Measurements from ENCODE around the gene RALY. TPM values are rescaled to one million over a fixed set of nuclear protein-coding genes. Genes with fewer than 3 reads are reported as not detected.

RALY gene
- total RNA-seq, 2 donors from 2014 or later = 37.9 to 49.3 TPM

GRCh38 chr20:33995053-33995831, 1.5 kb downstream of the RALY start:
- intact Hi-C loops (cut with DNase I) = no loop called here
- TF ChIP-seq CTCF (IDR thresholded peaks at IDR 0.05) (no peak), POLR2A (IDR thresholded peaks at IDR 0.05) (no peak)
- no peak for ATAC-seq

GRCh38 chr20:33999025-33999649, 5.4 kb downstream of the RALY start:
- 84 to 90% methylated on average over 7 of the region's 7 CpGs for WGBS, 2 donors
- DNase-seq (no peak), ATAC-seq (no peak)
- H3K4me3 ChIP-seq = no peak overlapping the region
- no peak overlapping the region for H3K27ac ChIP-seq
- no peaks in the 10 kb centered on the region for H3K27me3 ChIP-seq
- intact Hi-C loops (cut with DNase I) = no loop called here
- no peaks in the 10 kb centered on the region for H3K36me3 ChIP-seq (replicated peaks in 1 of 2; ENCODE audit: insufficient read depth in 1 of 2, low read depth in 2 of 2)
- TF ChIP-seq POLR2A (IDR thresholded peaks at IDR 0.05) = no peak
- TF ChIP-seq CTCF (IDR thresholded peaks at IDR 0.05) = no peak
- H3K4me1 ChIP-seq = peaks cover 70% of the 10 kb centered on the region
- no peaks in the 10 kb centered on the region for H3K9me3 ChIP-seq

More at GRCh38 chr20:33995053-33995831, 1.5 kb downstream of the RALY start:
- Histone ChIP-seq H3K27me3 (no peaks in the 10 kb centered on the region), H3K4me1 (peaks cover 61% of the 10 kb centered on the region), H3K4me3 (peak overlapping the region in 1 of 2 donors; percentile 72), H3K27ac (peak overlapping the region; percentile 88 to 97 (median 96)), H3K9me3 (no peaks in the 10 kb centered on the region), H3K36me3 (replicated peaks in 1 of 2; ENCODE audit: insufficient read depth in 1 of 2, low read depth in 2 of 2) (no peaks in the 10 kb centered on the region)
- DNase-seq = peak in 1 of 4 donors; percentile 10
- 4 to 6% methylated on average over 8 of the region's 8 CpGs for WGBS, 2 donors

- TF ChIP-seq CTCF (IDR thresholded peaks at IDR 0.05) (no peak), POLR2A (IDR thresholded peaks at IDR 0.05) (no peak)
- H3K4me3 ChIP-seq = no peak overlapping the region
- H3K36me3 ChIP-seq (replicated peaks in 1 of 2; ENCODE audit: insufficient read depth in 1 of 2, low read depth in 2 of 2) = no peaks in the 10 kb centered on the region
- WGBS, 2 donors = 52 to 58% methylated on average over 2 of the region's 2 CpGs
- DNase-seq (no peak), ATAC-seq (no peak)
- no peaks in the 10 kb centered on the region for H3K27me3 ChIP-seq
- no peak overlapping the region for H3K27ac ChIP-seq
- intact Hi-C loops (cut with DNase I) = no loop called here
- peaks cover 71% of the 10 kb centered on the region for H3K4me1 ChIP-seq
- H3K9me3 ChIP-seq = no peaks in the 10 kb centered on the region
Observed at GRCh38 chr20:34001378-34001777, 7.7 kb downstream of the RALY start.

DNA sequence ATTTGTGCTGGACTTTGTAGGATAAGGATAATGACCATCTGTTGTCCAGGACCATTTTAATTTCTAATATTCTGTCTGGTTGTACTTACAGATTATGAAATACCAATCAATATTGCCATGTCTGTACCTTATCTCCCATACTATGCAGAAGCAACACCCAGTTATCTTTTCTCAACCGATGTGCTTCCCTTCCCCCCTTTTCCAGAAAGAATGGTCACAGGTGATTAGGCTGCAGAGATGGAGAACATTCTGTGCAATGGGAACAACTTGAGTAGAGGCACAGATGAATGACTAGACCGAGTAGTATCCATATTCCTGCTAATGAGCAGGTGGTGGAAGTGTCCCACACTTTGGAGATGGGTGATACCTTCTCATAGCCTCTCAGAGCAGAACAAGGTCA, 10.5 kb downstream of the RALY start:
- no peak overlapping the region for H3K27ac ChIP-seq
- DNase-seq = no peak
- intact Hi-C loops (cut with DNase I) = no loop called here
- H3K9me3 ChIP-seq = no peaks in the 10 kb centered on the region
- no peaks in the 10 kb centered on the region for H3K27me3 ChIP-seq
- no peak for TF ChIP-seq POLR2A (IDR thresholded peaks at IDR 0.05)
- no peak for TF ChIP-seq CTCF (IDR thresholded peaks at IDR 0.05)
- H3K4me3 ChIP-seq = no peak overlapping the region
- H3K4me1 ChIP-seq = peaks cover 53% of the 10 kb centered on the region
- WGBS, 2 donors = 35 to 43% methylated on average over 2 of the region's 2 CpGs
- ATAC-seq = no peak
- no peaks in the 10 kb centered on the region for H3K36me3 ChIP-seq (replicated peaks in 1 of 2; ENCODE audit: insufficient read depth in 1 of 2, low read depth in 2 of 2)

All from body of pancreas (tissue), 4 donors.